Stimulated activated CD8-positive, alpha-beta memory T cell treated with anti-CD3 and anti-CD28 coated beads, Interleukin-4, amount 100 ng/mL, for 48 hours (primary cell): Measurements from ENCODE around the gene TTLL10.

Experiments used
- DNase-seq: peaks from one replicate; pipeline ENCODE4 v3.0.0-alpha.2; 2020

Gene TTLL10

GRCh38 chr1:1239614-1240347 lies 66.1 kb downstream of the TTLL10 start:
- DNase-seq = no peak

GRCh38 chr1:1240348-1240732 lies 66.7 kb downstream of the TTLL10 start:
- no peak for DNase-seq

- no peak for DNase-seq
Measured at GRCh38 chr1:1240822-1241587, 67.3 kb downstream of the TTLL10 start.

- no peak for DNase-seq
Measured at GRCh38 chr1:1241588-1242219, 68.0 kb downstream of the TTLL10 start.

- no peak for DNase-seq
Measured at GRCh38 chr1:1242461-1243265, 69.0 kb downstream of the TTLL10 start.

GRCh38 chr1:1243266-1243660 lies 69.6 kb downstream of the TTLL10 start:
- no peak for DNase-seq

- DNase-seq = no peak
Measured at GRCh38 chr1:1243807-1244191, 70.1 kb downstream of the TTLL10 start.

GRCh38 chr1:1244192-1244811 lies 70.6 kb downstream of the TTLL10 start:
- DNase-seq = no peak

- DNase-seq = no peak
Measured at GRCh38 chr1:1245178-1245816, 71.6 kb downstream of the TTLL10 start.

GRCh38 chr1:1245817-1246576 lies 72.3 kb downstream of the TTLL10 start:
- no peak for DNase-seq

GRCh38 chr1:1246577-1247340 lies 73.1 kb downstream of the TTLL10 start, which contains the start of gene C1QTNF12:
Gene C1QTNF12 (minus strand): TSS chr1:1246722. CDS start chr1:1246690, 32 bp downstream.
- DNase-seq = no peak

GRCh38 chr1:1247341-1247913 lies 73.7 kb downstream of the TTLL10 start:
- no peak for DNase-seq
